KG1 (cell line): ENCODE data around the gene OMP.

Experiments
- DNase-seq: peaks from one replicate; lab custom pipeline; 2025; lab: John Stamatoyannopoulos, UW

The OMP gene

DNA sequence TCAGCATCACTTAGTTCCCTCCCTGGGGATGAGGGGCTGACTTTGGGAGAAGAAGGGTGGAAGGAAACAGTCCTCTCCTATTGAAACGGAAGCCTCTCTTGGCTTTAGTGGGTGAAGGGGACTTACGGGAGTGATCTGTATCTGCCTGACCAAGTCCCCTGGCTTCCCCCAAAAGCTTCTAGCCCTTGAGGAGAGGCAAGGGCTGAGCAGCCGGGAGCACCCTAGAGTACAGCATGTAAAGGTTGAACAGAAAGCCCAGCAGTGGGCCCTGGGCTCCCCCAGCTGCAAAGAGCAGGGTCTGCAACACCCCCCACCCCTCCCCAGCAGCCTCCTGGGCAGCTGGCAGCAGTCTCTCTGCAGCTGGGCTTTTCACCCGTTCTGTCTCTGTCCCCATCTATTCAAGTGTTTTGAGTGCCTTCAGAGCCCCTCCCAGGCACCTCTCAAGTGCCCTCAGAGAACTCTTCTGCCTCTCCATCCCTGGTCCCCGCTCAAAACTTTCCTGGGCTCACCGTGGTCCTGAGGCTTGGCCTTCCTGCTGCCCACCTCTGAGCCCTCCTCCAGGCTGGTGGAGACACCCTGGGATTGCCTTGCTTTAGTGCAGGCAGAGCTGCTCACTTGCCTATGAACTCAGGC, 33.2 kb upstream of the OMP start:
- no peak for DNase-seq

- no peak for DNase-seq
These were observed 32.6 kb upstream of the OMP start for GRCh38 chr11:77069969-77070582.

GRCh38 chr11:77071077-77071476, 31.6 kb upstream of the OMP start:
- DNase-seq = no peak

DNA sequence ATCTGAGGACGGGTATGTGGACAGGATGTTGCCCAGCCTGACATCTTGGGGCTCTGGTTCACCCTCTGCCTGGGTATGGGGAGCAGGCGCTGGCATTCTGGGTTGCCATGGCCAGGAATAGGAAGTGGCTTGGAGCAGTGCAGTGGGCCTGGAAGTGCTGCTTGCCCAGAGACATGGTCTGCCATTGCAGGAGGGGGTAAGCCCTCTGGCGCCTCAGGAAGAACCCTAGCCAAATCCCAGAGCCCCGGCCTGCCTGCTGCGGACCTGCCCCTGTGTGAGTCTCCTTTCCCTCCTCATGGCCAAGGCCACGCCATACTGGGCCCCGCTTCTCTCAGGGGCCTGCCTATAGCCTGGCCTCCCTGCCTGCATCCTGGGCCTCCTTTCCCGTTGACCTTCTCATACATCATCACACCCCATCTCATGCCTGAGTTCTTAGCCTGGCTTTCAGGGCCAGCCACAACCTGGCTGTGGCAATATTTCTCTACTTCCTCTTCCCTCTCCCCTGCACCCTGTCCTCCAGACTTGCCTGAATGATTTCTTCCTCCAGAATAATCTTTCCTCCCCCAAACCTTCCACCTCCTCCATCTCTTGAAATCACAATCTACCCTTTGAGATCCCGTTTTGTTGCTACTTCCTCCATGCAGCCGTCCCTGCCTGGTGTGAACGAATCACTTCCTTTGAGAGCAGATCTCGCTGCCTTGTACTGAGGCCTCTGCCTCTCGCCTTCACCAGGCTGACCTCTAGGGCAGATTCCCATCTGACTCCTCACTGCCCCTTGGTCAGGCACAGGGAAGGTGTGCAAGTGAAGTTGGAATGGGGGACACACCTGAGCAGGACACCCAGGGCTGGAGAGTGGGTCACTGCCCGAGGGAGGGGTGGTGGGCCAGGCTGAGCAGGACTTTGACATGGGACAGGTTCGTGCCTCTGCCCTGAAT, 30.7 kb upstream of the OMP start:
- no peak for DNase-seq

DNA sequence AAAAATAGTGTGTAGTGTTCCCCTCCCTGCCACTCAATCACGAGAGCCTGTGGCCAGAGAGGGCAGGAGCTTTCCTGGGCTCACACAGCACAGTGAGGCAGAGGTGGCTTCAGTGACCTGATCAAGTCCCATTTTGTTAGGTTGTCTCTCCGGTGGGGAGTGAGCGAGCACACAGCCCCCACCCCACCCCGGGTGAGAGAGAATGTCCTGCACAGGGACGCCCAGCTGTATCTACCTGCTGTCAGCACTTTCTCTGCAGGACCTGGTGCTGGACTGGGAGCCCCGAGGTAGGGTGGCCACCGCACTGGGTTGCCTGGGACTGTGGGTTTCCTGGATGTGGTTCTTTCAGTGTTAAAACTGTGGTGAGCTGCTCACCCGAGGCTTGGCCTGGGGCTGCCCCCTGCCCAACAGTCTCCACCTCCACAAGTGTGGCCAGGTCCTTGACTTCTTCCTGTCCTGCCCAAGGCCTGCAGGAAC, 29.8 kb upstream of the OMP start:
- DNase-seq = no peak

DNA sequence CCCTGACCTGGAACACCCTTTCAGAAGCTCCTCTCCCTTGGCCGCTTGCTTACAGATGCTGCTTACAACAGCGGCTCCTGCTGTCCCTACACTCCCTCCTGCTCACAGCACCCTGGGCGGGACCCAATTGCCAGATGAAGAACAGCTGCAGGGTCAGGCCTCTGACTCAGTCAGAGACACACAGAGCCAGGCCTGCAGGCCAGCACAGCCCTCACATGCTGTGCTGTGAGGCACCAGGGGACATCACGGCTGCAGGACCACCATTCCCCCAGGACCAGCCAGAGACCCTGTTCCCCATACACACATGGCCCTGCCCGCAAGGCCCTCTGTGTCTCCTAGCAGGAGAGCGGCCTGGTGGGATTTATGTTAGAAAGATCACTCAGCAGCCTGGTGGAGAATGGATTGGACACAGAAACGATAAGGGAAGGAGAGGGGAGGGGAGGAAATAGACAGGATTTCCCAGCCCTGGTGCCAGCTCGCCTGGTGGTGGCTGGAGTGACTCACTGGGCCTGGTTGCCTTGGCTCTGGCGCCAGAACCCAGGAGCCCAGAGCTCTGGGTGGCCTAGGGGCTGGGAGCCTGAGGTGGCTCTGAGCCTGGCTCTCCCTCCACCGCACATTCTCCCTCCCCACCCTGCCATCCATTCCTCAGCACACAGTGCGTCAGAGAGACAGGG, 29.2 kb upstream of the OMP start:
- DNase-seq = no peak

DNA sequence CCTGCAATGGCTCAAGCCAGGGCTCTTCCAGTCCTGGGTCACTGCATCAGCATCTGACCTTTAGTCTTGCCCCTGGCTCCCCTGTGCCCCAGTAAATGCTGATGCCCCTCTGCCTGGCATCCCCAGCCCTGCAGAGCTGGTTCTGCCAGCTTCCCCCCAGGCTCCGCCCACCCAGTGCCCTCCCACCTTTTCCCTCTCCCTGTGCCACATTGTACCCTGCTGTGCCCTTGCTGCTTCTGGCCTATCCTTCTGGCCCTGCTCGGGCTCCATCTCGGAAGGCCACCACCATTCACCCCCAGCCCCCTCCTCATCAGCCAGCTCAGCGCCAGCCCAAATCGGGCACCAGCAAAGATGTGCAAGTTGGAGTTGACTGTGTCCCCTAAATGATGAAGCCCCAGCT, 28.4 kb upstream of the OMP start:
- DNase-seq = no peak

GRCh38 chr11:77074626-77075221, 27.9 kb upstream of the OMP start:
- no peak for DNase-seq

GRCh38 chr11:77075425-77075905, 27.2 kb upstream of the OMP start:
- DNase-seq = no peak

DNA sequence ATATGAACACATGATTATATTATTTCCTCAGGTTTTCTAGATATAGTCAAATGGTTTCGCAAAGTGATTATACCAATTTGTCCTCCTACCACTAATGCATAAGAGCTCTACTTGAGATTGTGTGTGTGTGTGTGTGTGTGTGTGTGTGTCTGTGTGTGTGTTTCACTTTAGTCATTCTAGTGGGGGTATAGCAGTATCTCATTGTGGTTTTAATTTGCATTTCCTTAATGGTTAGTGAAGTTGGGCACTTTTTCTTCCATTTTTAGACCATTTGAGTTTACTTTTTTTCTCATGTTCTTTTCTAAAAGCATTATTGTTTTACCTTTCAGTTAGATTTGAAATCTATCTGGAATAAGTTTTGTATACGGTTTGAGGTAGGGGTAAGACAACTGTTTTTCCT, 23.0 kb upstream of the OMP start:
- DNase-seq = no peak

DNA sequence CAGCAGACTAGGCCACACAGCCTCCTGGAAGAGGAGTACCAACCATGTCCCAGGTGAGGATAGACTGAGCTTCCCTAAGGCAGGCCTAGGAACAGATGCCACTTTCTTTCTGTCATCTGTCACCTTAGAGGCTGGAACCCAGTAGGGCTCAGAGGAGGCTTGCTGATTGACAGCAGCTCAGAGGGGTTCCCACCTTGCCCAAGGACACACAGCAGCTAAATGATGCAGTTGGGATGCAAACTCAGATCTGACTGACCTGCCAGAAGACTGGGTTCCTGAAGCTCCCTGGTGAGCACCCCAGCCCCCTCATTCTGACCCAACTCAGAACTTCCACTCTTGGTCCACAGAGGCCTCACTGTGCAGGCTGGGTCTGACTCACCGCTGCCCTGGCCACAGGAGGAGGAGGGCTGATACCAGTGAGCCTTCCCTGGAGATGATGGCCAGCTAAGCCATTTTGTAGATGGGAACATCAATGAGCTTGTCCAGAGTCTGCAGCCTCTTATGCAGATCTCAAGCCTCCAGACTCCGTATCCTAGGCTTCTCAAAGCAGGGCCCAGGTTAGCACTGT, 21.9 kb upstream of the OMP start:
- no peak for DNase-seq

GRCh38 chr11:77081381-77081851, 21.2 kb upstream of the OMP start:
- no peak for DNase-seq

DNA sequence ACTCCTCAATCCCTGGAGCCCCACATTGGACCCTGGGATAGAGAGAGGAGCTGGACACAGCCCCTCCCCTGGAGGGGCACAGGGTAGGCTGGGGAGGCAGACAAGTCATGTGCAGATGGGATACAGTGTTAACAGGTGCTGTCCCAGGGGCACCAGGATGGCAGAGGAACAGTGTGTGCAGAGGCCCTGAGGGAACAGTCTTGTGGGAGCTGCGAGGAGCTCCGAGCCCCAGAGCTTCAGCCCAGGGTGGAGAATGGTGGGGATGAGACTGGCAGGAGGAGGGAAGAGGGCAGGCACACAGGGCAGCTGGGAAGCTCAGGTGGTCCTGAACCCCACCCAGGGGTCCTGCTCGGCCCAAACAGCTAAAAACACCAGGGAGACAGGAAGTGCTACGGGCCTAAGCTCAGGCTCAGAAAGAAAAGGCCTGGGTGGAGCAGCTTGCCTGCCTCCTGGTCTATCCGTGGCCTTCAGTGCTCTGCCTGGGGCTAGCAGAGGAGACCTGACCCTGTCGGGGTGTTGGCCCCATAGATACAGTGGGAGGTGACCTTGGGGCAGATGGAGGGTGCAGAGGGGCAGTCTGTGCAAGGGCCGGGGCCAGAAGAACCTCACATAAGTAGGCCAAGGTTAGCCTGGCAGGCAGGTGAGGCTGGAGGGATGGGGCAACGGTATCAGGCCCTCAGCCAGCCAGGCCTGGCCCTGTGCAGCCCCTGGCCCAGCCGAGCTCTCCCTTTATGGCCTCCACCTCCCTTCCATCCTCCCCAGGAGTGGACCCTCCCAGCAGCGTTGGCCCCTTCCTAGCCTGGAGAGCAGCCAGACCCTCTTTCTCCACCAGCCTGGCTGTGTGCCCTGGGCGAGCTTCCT, 20.4 kb upstream of the OMP start:
- DNase-seq = no peak

DNA sequence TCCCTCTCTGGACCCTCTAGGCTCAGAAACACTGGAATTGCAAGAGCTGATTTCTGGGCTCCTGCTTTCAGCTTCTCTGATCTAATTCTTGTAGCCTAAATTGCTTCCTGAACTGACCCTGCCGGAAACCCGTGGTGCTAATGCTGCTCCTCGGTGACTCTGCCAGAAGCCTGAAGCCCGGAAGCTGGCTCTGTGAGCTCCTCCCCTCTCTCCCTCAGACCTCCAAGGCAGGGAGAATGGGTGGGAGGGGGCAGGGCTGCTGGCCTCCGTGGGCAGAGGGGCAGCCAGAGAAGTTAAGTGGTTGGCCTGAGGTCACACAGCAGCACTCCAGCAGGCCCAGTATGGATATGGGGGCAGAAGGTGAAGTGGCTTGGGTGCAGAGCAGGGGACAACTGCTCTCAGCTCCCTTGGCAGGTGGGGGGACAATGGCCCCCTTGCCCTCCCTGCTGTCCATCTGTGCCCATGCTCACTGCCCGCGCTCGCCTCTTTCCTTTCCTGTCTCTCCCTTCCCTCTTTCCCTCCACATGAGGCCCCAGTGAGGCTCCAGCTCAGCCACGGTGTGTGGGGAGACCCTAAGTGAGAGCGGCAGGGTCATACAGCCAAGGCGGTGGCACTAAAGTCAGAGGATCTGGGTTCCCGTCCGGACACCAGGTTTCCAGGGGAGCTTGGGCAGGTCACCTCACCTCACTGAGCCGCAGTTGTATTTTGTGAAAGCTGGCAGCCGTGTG, 19.6 kb upstream of the OMP start:
- DNase-seq = no peak

- DNase-seq = no peak
These were observed 18.9 kb upstream of the OMP start for GRCh38 chr11:77083566-77084245.

DNA sequence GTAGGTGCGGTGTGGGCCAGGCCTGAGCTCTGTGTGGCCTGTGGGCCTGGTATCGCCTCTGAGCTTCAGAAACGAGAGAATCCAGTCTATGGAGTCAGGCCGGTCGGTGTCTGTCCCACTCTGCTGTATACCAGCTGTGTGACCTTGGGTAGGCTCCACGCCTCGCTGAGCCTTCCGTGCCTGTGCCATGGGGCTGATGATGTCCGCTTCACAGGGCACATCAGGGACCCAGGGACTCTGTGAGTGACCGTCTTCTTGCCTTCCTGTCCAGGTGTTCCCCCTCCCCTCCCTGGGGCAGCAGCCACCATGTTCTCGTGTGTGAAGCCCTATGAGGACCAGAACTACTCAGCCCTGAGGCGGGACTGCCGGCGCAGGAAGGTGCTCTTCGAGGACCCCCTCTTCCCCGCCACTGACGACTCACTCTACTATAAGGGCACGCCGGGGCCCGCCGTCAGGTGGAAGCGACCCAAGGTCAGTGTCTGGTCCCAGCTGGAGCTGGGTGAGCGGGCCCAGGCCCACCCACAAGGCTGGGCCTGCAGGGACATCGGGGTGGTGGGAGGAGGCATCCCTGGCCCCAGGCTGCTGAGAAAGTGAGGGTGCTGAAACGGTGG, 18.0 kb upstream of the OMP start:
- DNase-seq = no peak

- DNase-seq = no peak
These were observed 17.0 kb upstream of the OMP start for GRCh38 chr11:77085652-77086051.
